Raji (cell line): ENCODE measurements around the gene QPCTL.

Source experiments
- POLR2A ChIP-seq: IDR thresholded peaks from 2 replicates; pipeline ENCODE4 v1.6.1; 2011; ENCODE audit warnings: low read depth, low read length, control low read depth; ENCODE audit not compliant: insufficient read depth

QPCTL gene

DNA sequence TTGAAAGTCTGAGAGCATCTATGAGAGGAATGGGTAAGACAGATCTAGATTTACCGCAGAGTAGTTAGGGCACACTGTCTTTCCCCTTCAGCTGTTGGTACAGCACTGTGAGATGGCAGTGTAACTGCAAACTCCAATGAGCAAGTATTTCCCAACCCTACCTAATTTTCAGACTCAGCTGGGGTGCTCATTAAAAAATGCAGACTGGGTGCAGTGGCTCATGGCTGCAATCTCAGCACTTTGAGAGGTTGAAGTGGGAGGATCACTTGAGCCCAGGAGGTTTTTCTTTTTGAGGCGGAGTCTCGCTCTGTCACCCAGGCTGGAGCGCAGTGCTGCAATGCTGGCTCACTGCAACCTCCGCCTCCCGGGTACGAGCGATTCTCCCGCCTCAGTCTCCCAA is 12.6 kb downstream of the QPCTL start:
- TF ChIP-seq POLR2A, result no peak

- TF ChIP-seq POLR2A, result no peak
Observed at GRCh38 chr19:45705710-45706415, 13.4 kb downstream of the QPCTL start.

DNA sequence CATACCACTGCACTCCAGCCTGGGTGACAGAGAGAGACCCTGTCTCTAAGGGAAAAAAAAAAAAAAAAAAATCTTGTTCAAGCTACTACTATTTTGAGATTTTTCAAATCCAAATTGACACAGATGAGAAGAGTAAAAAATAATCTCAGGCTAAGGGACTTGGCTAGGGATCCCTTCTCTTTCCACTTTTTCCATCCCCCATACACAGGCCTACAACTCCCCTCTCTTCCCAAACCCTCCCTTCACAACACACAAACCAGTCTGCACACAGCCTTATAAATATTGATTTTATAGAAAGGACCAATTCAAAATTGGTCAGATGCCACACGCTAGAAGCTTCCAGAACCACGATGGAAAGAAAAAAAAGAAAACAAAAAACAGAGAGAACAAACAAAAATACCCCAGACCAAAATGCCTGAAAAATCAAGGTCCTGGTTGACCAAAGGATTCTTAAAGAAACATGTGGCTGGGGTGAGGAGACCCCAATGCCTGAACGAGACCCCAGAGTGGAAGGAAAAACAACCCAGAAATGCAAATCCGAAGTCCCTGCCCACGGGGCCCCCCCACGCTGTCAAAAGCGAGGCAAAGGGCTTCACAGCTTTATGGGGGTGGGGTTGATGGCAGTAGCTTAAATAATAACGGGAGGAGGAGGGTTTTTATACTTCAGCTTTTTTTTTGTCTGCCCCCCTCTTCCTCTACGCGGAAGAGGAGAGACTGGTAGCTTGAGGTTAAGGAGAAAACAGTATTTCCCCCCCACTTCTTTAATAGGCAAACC is 18.1 kb downstream of the QPCTL start:
- no peak for TF ChIP-seq POLR2A

GRCh38 chr19:45711851-45712698 is 19.6 kb downstream of the QPCTL start:
- no peak for TF ChIP-seq POLR2A

DNA sequence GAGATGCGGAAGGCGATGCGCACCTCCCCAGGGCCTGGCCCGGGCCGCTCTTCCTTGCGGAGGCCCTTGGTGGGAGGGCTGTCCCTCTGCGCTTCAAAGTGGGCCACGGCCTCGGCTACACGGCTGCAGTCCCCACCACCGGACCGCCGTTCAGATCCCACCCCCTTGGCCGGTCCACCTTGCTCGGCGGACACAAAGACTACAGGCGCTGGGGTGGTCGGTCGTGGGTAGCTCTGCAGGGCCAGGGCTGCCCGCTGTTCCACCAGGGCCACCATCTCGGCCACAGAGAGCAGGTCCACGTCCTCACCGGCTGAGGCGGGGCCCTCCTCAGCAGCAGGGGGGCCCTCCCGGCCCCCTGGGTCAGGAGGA is 20.2 kb downstream of the QPCTL start:
- no peak for TF ChIP-seq POLR2A

GRCh38 chr19:45713141-45713540 is 20.7 kb downstream of the QPCTL start:
- TF ChIP-seq POLR2A, result no peak

DNA sequence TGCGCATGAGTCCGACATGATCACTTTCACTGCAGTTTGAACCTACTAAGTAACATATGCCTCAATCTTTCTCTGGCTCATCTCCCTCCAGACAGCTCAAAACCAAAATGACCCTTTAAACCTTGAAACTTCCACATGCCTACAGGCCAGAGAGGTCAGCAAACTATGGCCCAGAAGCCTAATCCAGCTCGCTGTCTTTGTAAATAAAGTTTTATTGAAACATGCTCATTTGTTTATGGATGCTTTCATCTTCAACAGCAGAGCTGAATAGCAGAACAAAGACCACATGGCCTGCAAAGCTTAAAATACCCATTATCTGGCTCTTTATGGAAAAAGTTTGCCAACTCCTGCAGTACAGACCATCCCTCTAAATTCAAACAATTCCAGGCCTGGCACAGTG is 22.7 kb downstream of the QPCTL start:
- TF ChIP-seq POLR2A, result no peak

DNA sequence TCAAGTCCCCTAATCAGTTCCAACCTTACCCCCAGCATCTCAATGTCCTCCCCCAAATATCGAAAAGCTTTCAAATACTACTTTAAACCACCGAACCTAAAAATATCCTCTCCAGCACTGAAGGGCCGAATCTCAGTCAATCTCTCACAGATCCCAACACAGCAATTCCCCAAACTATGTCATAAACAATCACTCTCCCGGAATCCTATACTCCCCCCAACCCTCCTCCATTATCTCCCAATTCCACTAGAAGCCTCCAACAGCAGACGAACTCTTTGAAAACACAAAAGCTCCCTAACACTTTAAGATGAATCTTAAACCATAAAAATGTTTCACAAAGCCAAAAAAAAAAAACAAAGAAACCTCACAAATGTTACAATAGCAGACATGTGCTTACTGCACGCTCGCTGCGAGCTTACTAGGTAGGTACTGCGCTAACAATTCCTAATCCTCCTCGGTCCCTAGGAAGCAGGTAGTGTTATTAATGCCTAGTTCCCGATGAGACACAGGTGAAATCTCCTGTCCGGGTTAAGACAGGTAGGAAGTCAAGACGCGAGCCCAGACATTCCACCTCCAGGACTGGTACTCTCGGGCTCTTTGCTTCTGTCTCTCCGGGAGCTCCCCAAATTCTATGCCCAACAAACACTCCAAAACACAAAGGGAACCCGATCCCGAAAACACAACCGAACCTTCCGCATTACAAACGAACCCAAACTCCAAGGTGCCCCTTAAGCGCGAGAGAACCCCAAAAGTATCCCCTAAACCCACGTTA is 24.1 kb downstream of the QPCTL start:
- TF ChIP-seq POLR2A, result no peak

GRCh38 chr19:45717131-45717982 is 24.9 kb downstream of the QPCTL start:
- TF ChIP-seq POLR2A, result peak; percentile 17; the same call in 1 of the 2 replicates

DNA sequence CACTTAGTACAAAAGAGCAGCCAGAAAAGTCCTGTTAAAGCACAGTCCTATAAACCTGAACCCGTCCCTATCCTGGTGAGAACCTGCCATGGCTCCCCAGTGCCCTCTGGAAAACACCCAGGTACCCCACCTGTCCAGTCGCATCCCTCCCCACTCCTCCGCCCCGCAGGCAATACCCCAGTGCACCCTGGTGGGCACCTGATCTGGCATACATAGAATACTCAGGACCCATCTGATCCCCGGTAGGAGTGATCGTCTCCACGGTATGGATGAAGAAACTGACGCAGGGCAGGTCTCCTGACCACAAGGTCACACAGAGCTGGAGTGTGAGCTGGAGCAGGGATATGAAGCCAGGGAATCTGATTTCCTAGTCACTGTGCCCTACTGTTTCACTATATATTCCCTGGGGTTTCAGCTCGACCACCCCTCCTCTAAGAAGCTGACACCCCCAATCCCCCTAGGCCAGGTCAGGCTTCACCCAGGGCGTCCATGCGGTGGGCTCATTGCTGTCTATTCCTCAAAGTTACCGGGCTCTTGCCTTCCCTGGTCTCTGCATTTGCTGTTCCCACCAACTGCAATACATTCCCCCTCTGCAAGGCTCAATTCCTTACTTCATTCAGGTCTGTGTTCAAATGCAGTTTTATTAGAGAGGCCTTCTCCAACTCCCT is 25.7 kb downstream of the QPCTL start:
- TF ChIP-seq POLR2A, result no peak

GRCh38 chr19:45729800-45730290 is 37.4 kb downstream of the QPCTL start:
- TF ChIP-seq POLR2A, result no peak

DNA sequence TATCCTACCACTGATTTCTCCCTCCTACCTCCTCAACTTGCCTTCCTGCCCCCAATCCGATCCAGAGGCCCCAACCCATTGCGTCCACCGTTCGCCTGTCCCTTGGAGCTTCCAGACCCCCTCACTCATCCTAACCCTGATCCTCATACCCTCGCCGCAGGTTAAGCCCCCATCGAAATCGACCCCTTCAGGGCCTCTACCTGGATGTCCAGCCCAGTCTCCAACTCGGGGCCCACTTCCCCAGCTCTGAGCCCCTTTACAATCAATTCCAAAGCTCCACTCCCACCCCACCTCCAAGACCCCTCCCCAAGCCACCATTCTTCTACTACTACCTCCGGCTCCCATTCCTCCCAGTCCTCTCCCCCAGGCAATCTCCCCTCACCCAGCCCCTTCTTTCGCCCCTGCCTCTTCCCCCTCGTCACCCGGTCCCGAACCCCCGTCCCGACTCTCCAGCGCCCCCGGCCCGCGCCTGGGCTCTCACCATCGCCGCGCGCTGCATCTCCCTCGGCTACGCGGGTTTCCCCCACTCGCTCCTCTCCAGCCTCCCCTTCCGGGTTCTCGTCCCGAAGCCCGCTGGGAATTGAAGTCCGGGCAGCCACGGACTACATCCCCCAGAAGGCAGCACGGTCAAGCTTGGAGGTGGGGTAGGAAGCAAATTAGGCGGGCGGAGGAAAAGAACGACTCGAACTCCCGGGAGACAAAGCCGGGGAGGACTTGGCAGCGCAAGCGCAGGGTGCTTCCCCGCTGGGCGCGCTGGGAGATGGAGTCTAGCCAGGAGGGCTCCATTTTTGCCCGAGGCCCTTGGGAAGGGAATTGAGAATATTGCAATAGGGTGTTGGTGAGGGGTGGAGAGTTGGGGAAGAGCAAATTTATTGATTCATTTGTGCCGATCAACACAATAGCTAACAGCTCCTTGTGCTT is 38.2 kb downstream of the QPCTL start, which contains the start of gene FBXO46:
TSS of gene FBXO46 (minus strand) at position 529 of the 921 bp plus-strand sequence. CDS start 17,401 bp downstream, outside the sequence.
- peak; percentile 82 for TF ChIP-seq POLR2A
